K562 treated with DMSO at 1 percent for 4 hours (cell line): ENCODE results near the gene ELFN2. TPM values are rescaled to one million over a fixed set of nuclear protein-coding genes. Genes with fewer than 3 reads are reported as not detected.

Source experiments
- total RNA-seq: library from RNA; unstranded; fragments of 300-600 nt; gene quantifications from 2 replicates; pipeline ENCODE4 v1.2.3, GENCODE V29; 2022; ENCODE audit not compliant: insufficient read depth

The ELFN2 gene, protein sequence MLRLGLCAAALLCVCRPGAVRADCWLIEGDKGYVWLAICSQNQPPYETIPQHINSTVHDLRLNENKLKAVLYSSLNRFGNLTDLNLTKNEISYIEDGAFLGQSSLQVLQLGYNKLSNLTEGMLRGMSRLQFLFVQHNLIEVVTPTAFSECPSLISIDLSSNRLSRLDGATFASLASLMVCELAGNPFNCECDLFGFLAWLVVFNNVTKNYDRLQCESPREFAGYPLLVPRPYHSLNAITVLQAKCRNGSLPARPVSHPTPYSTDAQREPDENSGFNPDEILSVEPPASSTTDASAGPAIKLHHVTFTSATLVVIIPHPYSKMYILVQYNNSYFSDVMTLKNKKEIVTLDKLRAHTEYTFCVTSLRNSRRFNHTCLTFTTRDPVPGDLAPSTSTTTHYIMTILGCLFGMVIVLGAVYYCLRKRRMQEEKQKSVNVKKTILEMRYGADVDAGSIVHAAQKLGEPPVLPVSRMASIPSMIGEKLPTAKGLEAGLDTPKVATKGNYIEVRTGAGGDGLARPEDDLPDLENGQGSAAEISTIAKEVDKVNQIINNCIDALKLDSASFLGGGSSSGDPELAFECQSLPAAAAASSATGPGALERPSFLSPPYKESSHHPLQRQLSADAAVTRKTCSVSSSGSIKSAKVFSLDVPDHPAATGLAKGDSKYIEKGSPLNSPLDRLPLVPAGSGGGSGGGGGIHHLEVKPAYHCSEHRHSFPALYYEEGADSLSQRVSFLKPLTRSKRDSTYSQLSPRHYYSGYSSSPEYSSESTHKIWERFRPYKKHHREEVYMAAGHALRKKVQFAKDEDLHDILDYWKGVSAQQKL
- not detected in 2 replicates for total RNA-seq

DNA sequence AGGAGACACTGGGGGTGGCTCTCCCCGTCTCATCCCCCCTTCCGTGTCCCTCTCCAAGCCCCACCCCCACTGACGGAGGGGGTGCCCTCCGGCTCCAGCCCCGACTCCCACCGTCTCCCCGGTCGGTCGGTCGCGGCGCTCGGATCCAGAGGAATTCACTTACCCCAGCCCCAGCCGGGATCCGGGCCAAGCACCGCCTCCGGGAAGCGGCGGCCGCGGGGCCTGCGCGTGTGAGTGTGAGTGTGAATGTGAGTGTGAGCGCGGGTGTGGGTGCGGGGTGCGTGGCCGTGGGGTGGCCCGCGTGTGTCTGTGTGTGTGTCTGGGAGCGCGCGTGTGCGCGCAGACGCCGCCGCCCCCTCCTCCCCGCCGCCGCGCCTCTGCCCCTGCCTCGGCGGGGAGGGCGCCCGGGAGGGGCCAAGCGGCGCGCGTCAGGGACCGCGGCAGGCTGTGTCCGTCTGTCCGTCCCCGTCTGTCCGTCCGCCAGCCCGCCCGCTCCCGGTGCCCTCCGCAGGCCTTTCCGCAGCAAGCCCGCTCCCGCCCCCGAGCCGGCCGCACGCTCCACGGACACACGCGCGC lies at the start of gene ELFN2:
Gene ELFN2 (minus strand): TSS at position 345 of the 576 bp plus-strand sequence. CDS start 51,945 bp downstream, outside the sequence.

Other genes starting within 250 kb of the ELFN2 start
- gene C1QTNF6, start 239.2 kb downstream of the ELFN2 start, total RNA-seq, result 1.4 and 1.5 TPM in 2 replicates
- 0.37 TPM in 1 of 2 replicates, not detected in the other for gene SSTR3, start 215.0 kb downstream of the ELFN2 start, total RNA-seq
- 297 and 337 TPM in 2 replicates for gene RAC2, start 183.2 kb downstream of the ELFN2 start, total RNA-seq
- gene CYTH4, start 145.0 kb downstream of the ELFN2 start, total RNA-seq, result 0.37 and 0.47 TPM in 2 replicates
- gene MFNG, start 58.9 kb upstream of the ELFN2 start, total RNA-seq, result not detected in 2 replicates
- 2.2 and 2.7 TPM in 2 replicates for gene CARD10, start 91.9 kb upstream of the ELFN2 start, total RNA-seq
- 29.2 and 35.2 TPM in 2 replicates for gene CDC42EP1, start 133.0 kb upstream of the ELFN2 start, total RNA-seq
- not detected in 2 replicates for gene LGALS2, start 152.6 kb upstream of the ELFN2 start, total RNA-seq
- 31.6 and 41.7 TPM in 2 replicates for gene GGA1, start 181.4 kb upstream of the ELFN2 start, total RNA-seq
- gene SH3BP1, start 212.2 kb upstream of the ELFN2 start, total RNA-seq, result 21.7 and 23.1 TPM in 2 replicates
- 56.4 and 62.4 TPM in 2 replicates for gene PDXP, start 231.2 kb upstream of the ELFN2 start, total RNA-seq
- 1,252 and 1,444 TPM in 2 replicates for gene LGALS1, start 248.2 kb upstream of the ELFN2 start, total RNA-seq